Thyroid gland (tissue), 4 donors: Measurements from ENCODE around the gene C1orf115.

Experiments used
- POLR2A ChIP-seq, 2 donors: fragments of 450-650 bp; IDR thresholded peaks; one replicate each; pipeline ENCODE4 v1.6.1; 2017; ENCODE audit warnings: antibody characterized with exemption in 2 of 2, mild to moderate bottlenecking in 2 of 2, moderate library complexity in 1 of 2
- TF ChIP-seq, protein P1 (sequence below), 6 experiments: fragments of 200-600 bp in 3 of 6; fragments of 450-650 bp in 3 of 6; sonication (generic) in 3 of 6; IDR thresholded peaks; one replicate each; pipeline ENCODE4 v1.5.1; 2016 to 2019; ENCODE audit warnings: antibody characterized with exemption in 6 of 6, mild to moderate bottlenecking in 2 of 6, inconsistent platforms in 1 of 6, moderate library complexity in 1 of 6

DNA sequence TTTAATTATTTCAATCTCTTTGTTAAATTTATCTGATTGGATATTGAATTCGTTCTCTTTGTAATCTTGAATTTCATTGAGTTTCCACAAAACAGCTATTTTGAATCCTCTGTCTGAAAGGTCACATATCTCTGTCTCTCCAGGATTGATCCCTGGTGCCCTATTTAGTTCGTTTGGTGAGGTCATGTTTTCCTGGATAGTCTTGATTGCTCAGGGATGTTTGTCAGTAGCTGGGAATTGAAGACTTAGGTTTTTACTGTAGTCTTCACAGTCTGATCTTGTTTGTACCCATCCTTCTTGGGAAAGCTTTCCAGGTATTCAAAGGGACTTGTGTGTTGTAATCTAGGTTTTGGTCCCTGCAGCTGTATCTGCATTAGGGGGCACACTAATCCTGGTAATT is 51.2 kb downstream of the C1orf115 start:
- TF ChIP-seq, protein P1, sequence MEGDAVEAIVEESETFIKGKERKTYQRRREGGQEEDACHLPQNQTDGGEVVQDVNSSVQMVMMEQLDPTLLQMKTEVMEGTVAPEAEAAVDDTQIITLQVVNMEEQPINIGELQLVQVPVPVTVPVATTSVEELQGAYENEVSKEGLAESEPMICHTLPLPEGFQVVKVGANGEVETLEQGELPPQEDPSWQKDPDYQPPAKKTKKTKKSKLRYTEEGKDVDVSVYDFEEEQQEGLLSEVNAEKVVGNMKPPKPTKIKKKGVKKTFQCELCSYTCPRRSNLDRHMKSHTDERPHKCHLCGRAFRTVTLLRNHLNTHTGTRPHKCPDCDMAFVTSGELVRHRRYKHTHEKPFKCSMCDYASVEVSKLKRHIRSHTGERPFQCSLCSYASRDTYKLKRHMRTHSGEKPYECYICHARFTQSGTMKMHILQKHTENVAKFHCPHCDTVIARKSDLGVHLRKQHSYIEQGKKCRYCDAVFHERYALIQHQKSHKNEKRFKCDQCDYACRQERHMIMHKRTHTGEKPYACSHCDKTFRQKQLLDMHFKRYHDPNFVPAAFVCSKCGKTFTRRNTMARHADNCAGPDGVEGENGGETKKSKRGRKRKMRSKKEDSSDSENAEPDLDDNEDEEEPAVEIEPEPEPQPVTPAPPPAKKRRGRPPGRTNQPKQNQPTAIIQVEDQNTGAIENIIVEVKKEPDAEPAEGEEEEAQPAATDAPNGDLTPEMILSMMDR (IDR thresholded peaks at IDR 0.05), result no peak
- no peak for TF ChIP-seq POLR2A (IDR thresholded peaks at IDR 0.05)
